ENCODE data around the gene DBX1.

DBX1 gene

DNA sequence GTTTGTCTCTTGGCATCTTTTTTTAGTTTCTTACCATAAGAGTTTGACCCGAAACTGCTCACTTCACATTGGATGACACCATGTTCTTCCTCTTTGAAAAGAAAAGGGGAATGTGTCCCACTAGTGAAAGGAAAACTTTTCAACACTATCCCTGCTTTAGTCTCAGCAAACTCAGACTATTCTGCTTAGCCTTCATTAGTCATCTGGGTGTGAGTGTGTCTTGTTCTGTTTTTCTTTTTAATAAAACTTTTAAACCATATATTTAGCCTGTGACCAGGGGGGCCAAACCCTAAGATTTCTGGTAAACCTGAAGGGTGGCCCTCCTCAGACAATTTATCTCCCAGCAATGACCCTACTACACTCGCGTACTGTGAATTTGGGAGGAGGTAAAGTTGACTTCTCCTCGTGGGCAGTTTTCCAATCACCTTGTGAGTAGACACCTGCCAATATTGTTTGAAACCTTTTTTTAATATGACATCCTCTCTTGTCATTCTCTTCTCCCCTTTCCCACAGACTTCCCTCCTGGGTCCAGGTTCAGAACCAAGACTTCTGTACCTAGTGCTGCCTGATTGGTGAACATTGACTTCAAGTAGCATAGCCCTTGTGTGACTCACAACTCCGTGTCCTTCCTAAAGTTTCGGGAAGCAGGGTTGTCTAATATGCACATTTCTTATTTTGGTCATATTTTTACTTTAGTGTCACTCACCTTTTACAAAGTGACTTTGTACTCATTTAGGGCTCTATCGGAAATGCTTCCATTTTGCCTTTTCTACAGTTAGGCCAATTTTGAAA lies 39.9 kb downstream of the DBX1 start:
- DNase-seq (ENCODE audit: low read depth): no peak

- DNase-seq (ENCODE audit: low read depth): no peak
These were observed 41.0 kb downstream of the DBX1 start for GRCh38 chr11:20119315-20119714.

DNA sequence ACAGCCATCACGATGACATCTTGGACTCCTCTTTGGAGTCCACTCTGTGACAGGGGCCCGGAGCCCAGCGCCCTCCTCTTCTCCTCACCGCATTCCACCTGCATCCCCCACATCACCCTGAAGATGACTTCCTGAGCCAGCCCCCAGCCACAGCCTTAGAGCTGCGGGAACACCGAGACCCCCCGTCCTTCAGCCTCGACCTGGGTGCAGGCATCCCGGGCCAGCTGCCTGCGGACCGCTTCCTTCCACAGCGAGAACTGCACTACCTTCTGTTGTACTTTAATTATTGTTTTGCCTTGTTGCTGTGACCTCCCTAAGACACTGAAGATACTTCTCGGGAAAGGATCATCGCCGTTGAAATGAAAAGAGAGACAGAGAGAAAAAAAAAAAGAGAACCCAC lies 42.1 kb downstream of the DBX1 start:
- no peak for DNase-seq (ENCODE audit: low read depth)

DNA sequence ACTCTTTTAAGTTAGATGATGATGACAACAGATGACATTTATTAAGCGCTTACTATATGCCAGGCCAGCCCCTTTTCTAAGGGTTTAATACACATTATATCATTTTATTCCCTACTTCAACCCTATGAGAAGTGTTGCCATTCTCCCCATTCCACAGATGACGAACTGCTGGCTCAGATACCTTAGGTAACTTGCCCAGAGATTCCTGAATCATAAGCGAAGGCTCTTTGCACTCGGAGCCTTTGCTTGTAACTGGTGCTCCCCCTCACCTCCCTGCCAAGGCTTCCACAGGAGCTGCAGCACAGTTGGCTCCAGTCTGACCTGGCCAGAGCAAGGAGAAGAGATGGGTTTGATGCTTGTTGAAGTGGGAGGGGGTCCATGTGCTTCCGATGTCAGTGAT lies 43.0 kb downstream of the DBX1 start:
- no peak for DNase-seq (ENCODE audit: low read depth)

DNA sequence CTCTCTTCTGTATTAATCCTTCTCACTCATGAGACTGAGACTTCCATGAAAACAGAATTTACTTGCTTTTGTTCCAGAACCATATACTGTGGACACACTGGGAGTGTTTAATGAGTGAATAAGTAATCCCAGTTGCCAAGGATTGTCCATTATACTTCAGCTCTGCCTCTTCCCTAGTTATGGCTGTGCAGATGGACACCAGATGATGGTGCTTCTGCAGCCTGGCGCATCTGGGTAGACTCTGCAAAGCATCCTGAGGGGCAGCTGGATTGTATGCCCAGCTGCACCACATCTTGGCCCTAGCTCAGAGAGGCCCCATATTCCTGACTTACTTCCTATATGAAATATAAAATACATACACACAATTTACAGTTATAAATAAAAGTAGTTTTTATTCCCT lies 43.5 kb downstream of the DBX1 start:
- DNase-seq (ENCODE audit: low read depth): no peak

GRCh38 chr11:20114588-20114987 lies 45.7 kb downstream of the DBX1 start:
- DNase-seq (ENCODE audit: low read depth): no peak

GRCh38 chr11:20113149-20113438 lies 47.2 kb downstream of the DBX1 start:
- DNase-seq (ENCODE audit: low read depth): no peak

DNA sequence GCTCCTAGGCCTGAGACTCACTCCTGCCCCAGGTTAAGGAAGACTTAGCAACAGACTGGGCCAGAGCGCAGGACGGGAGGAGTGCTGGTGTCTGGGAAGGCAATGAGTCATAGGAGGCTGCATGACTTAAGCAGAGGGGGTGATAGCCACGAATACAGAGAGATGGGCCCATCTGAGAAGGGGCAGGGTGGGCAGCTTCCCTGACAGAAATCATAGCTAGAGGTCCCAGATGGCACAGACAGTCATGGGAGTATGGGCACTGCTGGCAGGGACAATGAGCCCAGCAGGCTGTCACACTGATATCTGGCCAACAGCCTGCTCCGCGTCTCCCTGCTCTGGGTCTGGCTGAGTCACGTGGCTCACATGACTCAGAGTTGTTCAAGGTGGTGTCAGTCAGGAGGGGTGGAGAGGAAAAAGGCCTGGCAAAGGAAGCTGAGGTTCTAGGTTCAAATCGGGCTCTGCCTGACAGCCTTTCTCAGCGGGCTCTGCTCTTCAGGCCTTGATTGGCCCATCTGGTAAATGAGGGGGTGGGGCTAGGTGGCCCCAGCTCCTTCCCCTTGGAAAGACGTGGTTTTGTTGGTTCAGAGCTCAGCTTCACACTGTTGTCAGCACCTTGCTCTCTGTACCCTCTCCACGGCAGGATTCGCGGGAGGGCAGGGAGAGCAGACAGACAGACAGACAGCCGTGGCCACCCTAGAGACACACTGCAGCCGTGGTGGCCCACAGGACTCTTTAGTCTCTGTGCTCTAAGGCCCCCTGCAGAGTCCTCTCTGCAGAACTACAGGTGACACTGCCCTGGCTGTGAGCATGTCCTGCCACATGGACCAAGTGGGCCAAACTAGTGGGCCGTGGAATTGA lies 47.8 kb downstream of the DBX1 start:
- no peak for DNase-seq (ENCODE audit: low read depth)

- no peak for DNase-seq (ENCODE audit: low read depth)
These were observed 48.4 kb downstream of the DBX1 start for GRCh38 chr11:20111871-20112270.

DNA sequence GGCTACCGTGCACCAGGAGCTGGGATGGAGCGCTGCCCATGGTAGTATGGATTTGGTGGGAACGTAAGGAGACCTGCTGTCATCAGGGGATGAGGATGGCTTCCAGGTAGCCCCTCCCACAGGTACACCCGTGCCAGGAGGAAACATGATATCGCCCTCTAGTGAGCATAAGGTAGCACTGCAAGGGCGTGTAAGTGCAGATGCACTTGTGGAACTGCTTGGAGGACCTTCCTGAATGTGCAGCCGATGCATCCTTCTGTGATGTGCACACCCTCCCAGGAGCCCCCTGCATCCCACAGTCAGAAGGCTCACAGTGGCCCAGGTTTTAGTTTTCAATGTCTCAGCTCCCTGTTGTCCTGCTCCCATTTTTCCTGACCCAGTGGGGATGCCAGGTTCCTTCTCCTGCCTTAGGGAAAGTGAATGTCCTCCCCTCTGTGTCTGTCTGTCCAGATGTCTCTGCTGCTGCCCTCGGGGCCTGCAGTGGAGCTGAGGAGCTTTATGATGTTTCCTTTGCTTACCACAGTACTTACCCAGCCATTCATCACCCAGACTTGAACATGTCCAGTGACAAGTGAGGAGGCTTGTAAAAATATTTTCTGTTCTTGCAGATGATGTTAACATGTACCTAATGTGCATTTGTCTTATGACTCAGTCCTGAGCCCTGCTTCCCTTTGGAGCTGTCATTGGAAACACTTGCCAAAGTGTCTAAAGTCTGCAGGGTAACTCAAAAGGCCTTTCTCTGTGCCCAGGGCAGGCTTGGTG lies 49.2 kb downstream of the DBX1 start:
- DNase-seq (ENCODE audit: low read depth): peak; percentile 31

DNA sequence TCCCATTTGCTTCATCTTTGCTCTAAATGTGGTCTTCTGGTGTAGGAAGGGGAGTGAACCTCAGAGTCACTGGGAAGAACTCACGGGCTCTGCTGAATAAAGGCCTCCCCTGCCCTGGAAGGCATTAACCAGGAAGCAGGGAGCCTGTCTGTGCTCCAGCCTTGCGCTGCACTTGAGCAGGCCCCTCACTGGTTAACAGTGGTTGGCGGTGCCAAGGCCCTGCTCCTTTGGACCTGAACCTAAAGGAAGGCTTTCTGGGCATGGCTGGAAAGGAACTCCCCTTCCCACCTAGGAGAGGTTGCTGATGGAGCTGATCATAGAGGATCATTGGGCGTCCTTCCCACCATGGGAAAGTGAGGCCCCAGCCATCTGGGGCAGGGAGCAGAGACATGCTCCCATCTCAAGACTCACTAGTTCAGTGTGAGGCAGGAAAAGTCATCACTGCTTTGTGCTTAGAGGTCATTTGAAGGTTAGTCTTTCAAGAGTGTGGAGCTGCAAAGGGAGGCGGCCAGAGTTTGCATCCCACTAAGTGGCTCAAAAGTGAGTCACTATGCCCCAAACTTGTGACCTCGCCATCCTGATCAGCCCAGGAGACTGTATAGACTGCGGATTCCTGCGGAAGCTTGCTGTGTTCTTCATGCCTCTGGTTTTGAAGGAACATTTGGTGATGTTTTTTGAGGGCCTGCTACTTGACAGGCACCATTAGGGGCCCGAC lies 50.4 kb downstream of the DBX1 start:
- no peak for DNase-seq (ENCODE audit: low read depth)

Data from CMK (cell line).